A549 (cell line): ENCODE data around the gene DLK2. TPM values are rescaled to one million over a fixed set of nuclear protein-coding genes. Genes with fewer than 3 reads are reported as not detected.
"Not testable (repeated sequence)": the region's sequence is repeated elsewhere in the genome, so short reads cannot be mapped to it uniquely, and the experiment has no call there.

Source experiments
- ATAC-seq, 2 experiments: fragments of 200-7000 bp in 1 of 2; fragments of >200 bp in 1 of 2; cut with Nextera tagmentation in 1 of 2; cut with Tn5 transposase in 1 of 2; 3 replicates each; pipeline versions ENCODE4 v1.8.0 to v1.9.1; 2018 to 2020; ENCODE audit warnings: mild to moderate bottlenecking in 1 of 2, moderate library complexity in 1 of 2
- CTCF ChIA-PET: fragments of 300-600 bp; sonication (Branson Sonifier 250); formaldehyde crosslinking; extraction: SDS; loops from one replicate; lab custom pipeline; 2021; ENCODE audit warnings: antibody characterized with exemption, inconsistent platforms; lab: Yijun Ruan, JAX
- POLR2A ChIA-PET: fragments of 350-600 bp; formaldehyde crosslinking; extraction: SDS; loops from one replicate; lab custom pipeline; 2021; ENCODE audit warnings: antibody characterized with exemption, inconsistent platforms; lab: Yijun Ruan, JAX
- DNase-seq, 2 experiments: peaks; one replicate each; pipeline versions ENCODE4 v3.0.0 to v3.0.0-alpha.2; 2011 to 2016; ENCODE audit warnings: low read depth in 1 of 2, low spot score in 1 of 2
- FAIRE-seq: peaks from 2 replicates; lab custom pipeline; 2011; peaks lifted over from hg19 to GRCh38; lab: Jason Lieb, UNC
- H3K27ac ChIP-seq, 2 experiments: fragments of >200 bp; sonication (Bioruptor Twin); formaldehyde crosslinking; 3 replicates each; pipeline ENCODE4 v1.5.1; 2016 to 2017
- H3K4me1 ChIP-seq: fragments of >200 bp; sonication (Bioruptor Twin); formaldehyde crosslinking; 3 replicates; pipeline ENCODE4 v1.6.1; 2016
- H3K4me2 ChIP-seq: fragments of >200 bp; sonication (Bioruptor Twin); formaldehyde crosslinking; 3 replicates; pipeline ENCODE4 v1.6.1; 2016
- H3K4me3 ChIP-seq: fragments of >200 bp; sonication (Bioruptor Twin); formaldehyde crosslinking; 3 replicates; pipeline ENCODE4 v1.5.1; 2016
- H3K9me3 ChIP-seq: fragments of >200 bp; sonication (Bioruptor Twin); formaldehyde crosslinking; 3 replicates; pipeline ENCODE4 v1.6.1; 2016
- BHLHE40 ChIP-seq: IDR thresholded peaks from 2 replicates; pipeline ENCODE4 v1.6.1; 2012; ENCODE audit warnings: low read depth, low read length, inconsistent platforms
- CBX2 ChIP-seq: fragments of 200-600 bp; sonication (generic); IDR thresholded peaks from 2 replicates; pipeline ENCODE4 v1.6.1; 2016; ENCODE audit warnings: low read depth, mild to moderate bottlenecking, borderline replicate concordance
- CHD2 ChIP-seq: fragments of 150-350 bp; IDR thresholded peaks from 2 replicates; pipeline ENCODE4 v1.6.1; 2014; ENCODE audit warnings: low read length; ENCODE audit not compliant: partially characterized antibody
- EHF ChIP-seq: fragments of 250-450 bp; sonication (Bioruptor Pico); IDR thresholded peaks from 2 replicates; pipeline ENCODE4 v1.5.0; 2020; ENCODE audit warnings: mild to moderate bottlenecking
- EHMT2 ChIP-seq: fragments of 200-600 bp; sonication (generic); IDR thresholded peaks from 2 replicates; pipeline ENCODE4 v1.6.1; 2016; ENCODE audit warnings: antibody characterized with exemption, low read depth, mild to moderate bottlenecking, moderate library complexity
- FOSB ChIP-seq: fragments of 250-450 bp; sonication (Bioruptor Pico); IDR thresholded peaks from 2 replicates; pipeline ENCODE4 v1.5.0; 2020; ENCODE audit warnings: mild to moderate bottlenecking, moderate library complexity
- FOSL2 ChIP-seq, 2 experiments: fragments of 450-650 bp in 1 of 2; fragments of >200 bp in 1 of 2; sonication (Bioruptor Twin) in 1 of 2; formaldehyde crosslinking; IDR thresholded peaks; 2 replicates each; pipeline versions ENCODE4 v1.5.0 to v1.6.1; 2016 to 2020; ENCODE audit warnings: mild to moderate bottlenecking in 1 of 2, moderate library complexity in 1 of 2
- HEYL ChIP-seq: fragments of 250-450 bp; sonication (Bioruptor Pico); IDR thresholded peaks from 2 replicates; pipeline ENCODE4 v1.8.0; 2021; ENCODE audit warnings: mild to moderate bottlenecking, moderate library complexity
- HOXB5 ChIP-seq: fragments of 250-450 bp; sonication (Bioruptor Pico); IDR thresholded peaks from 2 replicates; pipeline ENCODE4 v1.5.0; 2020; ENCODE audit warnings: mild to moderate bottlenecking, moderate library complexity
- JUN ChIP-seq, 2 experiments: fragments of >200 bp; sonication (Bioruptor Twin); formaldehyde crosslinking; IDR thresholded peaks; 2 replicates in 1 of 2; 3 replicates in 1 of 2; pipeline ENCODE4 v1.6.1; 2016 to 2017
- JUNB ChIP-seq: fragments of >200 bp; sonication (Bioruptor Twin); formaldehyde crosslinking; IDR thresholded peaks from 2 replicates; pipeline ENCODE4 v1.6.1; 2016
- KDM1A ChIP-seq: fragments of 200-600 bp; sonication (generic); IDR thresholded peaks from 2 replicates; pipeline ENCODE4 v1.6.1; 2016; ENCODE audit warnings: low read depth, mild to moderate bottlenecking
- KDM5A ChIP-seq: fragments of 200-600 bp; sonication (generic); IDR thresholded peaks from 2 replicates; pipeline ENCODE4 v1.6.1; 2016; ENCODE audit warnings: antibody characterized with exemption, mild to moderate bottlenecking
- MAZ ChIP-seq: fragments of 150-350 bp; IDR thresholded peaks from 2 replicates; pipeline ENCODE4 v1.6.1; 2014; ENCODE audit warnings: antibody characterized with exemption, low read depth, low read length, borderline replicate concordance
- PHF8 ChIP-seq: fragments of 200-600 bp; sonication (generic); IDR thresholded peaks from 2 replicates; pipeline ENCODE4 v1.6.1; 2016; ENCODE audit warnings: low read depth, mild to moderate bottlenecking, antibody characterized with exemption, moderate library complexity, borderline replicate concordance
- POLR2A ChIP-seq: IDR thresholded peaks from 2 replicates; pipeline ENCODE4 v1.6.1; 2012; ENCODE audit warnings: mild to moderate bottlenecking, low read length
- RAD21 ChIP-seq, 2 experiments: fragments of >200 bp in 1 of 2; sonication (Bioruptor Twin) in 1 of 2; formaldehyde crosslinking in 1 of 2; IDR thresholded peaks in 1 of 2; conservative IDR thresholded peaks in 1 of 2; 2 replicates in 1 of 2; 3 replicates in 1 of 2; pipeline ENCODE4 v1.6.1; 2012 to 2018; ENCODE audit warnings: inconsistent platforms in 1 of 2
- RARB ChIP-seq: fragments of 250-450 bp; sonication (Bioruptor Pico); IDR thresholded peaks from 2 replicates; pipeline ENCODE4 v1.8.0; 2021; ENCODE audit warnings: mild to moderate bottlenecking, moderate library complexity
- RCOR1 ChIP-seq: fragments of 150-350 bp; IDR thresholded peaks from 2 replicates; pipeline ENCODE4 v1.6.1; 2014; ENCODE audit warnings: antibody characterized with exemption, low read length, low read depth
- RFX5 ChIP-seq: fragments of 450-650 bp; IDR thresholded peaks from 2 replicates; pipeline ENCODE4 v1.7.1; 2014; ENCODE audit warnings: antibody characterized with exemption, mild to moderate bottlenecking, moderate library complexity
- SMC3 ChIP-seq: fragments of >200 bp; sonication (Bioruptor Twin); formaldehyde crosslinking; IDR thresholded peaks from 3 replicates; pipeline ENCODE4 v1.6.1; 2018; ENCODE audit warnings: inconsistent platforms
- SREBF2 ChIP-seq: fragments of 450-650 bp; IDR thresholded peaks from 2 replicates; pipeline ENCODE4 v1.6.1; 2014; ENCODE audit warnings: mild to moderate bottlenecking, moderate library complexity
- TFCP2L1 ChIP-seq: fragments of 250-450 bp; sonication (Bioruptor Pico); IDR thresholded peaks from 2 replicates; pipeline ENCODE4 v1.5.0; 2021; ENCODE audit warnings: mild to moderate bottlenecking
- ZSCAN20 ChIP-seq: fragments of 250-450 bp; sonication (Bioruptor Pico); IDR thresholded peaks from 2 replicates; pipeline ENCODE4 v1.8.0; 2022; ENCODE audit warnings: mild to moderate bottlenecking, moderate library complexity
- WGBS: methylation state at CpG from one replicate; pipeline ENCODE4 v1.1.6; 2017; ENCODE audit errors: missing lambda C conversion rate; 5-methylcytosine and 5-hydroxymethylcytosine counted together
- polyA plus RNA-seq, 4 experiments: library from polyadenylated mRNA; depleted of rRNA in 3 of 4; stranded (reverse); fragments of >200 nt; fragmentation: RNase III in 1 of 4; extraction: RNeasy Plus Mini Kit Qiagen cat#74134 plus additional on column Dnase treatment in 1 of 4; gene quantifications; 2 replicates in 3 of 4; 3 replicates in 1 of 4; pipeline ENCODE4 v1.2.3, GENCODE V29; 2011 to 2017
- TF ChIP-seq, protein P1 (sequence below): IDR thresholded peaks from 2 replicates; pipeline ENCODE4 v1.6.1; 2012
- TF ChIP-seq, protein P2 (sequence below): fragments of 250-450 bp; sonication (Bioruptor Pico); IDR thresholded peaks from 2 replicates; pipeline ENCODE4 v1.5.0; 2020; ENCODE audit warnings: low read depth, mild to moderate bottlenecking, moderate library complexity
- TF ChIP-seq, protein P3 (sequence below): fragments of 200-600 bp; sonication (generic); IDR thresholded peaks from 2 replicates; pipeline ENCODE4 v1.6.1; 2016; ENCODE audit warnings: antibody characterized with exemption, mild to moderate bottlenecking, moderate library complexity

Gene DLK2
- polyA plus RNA-seq, 2 of the 4 experiments (the other 2 are of a cell fraction): 2.5 to 2.9 TPM

DNA sequence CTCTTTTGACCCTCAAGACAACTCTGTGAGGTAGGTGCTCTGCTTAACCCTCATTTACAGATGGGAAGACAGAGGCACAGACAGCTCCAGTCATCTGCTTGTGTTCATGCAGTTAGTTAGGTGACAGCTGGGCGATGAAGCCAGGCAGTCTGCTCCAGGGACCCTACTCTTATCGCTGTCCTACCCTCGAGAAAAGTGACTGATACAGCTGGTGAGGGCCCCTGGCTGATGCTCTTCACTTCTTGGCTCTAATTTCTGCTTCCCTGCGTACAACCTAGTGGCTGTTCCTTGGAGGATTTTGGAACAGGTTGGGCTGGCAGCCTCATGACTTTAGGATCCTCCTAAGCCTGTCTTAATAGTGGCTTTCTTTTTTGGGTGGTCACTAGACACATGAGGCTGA is 12.9 kb upstream of the DLK2 start:
- ChIA-PET POLR2A (no interaction called here), CTCF (interaction anchor here (1.1 kb wide), 1 partner anchor 9 kb away, joined by 3 read pairs; no protein-coding TSS in a partner anchor)
- no peak for TF ChIP-seq FOSL2 (IDR thresholded peaks at IDR 0.05)
- no peak for TF ChIP-seq FOSL2 (CRISPR knock-in tag; IDR thresholded peaks at IDR 0.05)
- TF ChIP-seq TFCP2L1 (CRISPR knock-in tag): no peak
- no peak for TF ChIP-seq CHD2
- no peak for TF ChIP-seq RCOR1
- TF ChIP-seq ZSCAN20 (CRISPR knock-in tag): no peak
- no peak for TF ChIP-seq JUN (IDR thresholded peaks at IDR 0.05)
- no peak for TF ChIP-seq HEYL (CRISPR knock-in tag)
- no peak for TF ChIP-seq RARB
- TF ChIP-seq EHMT2: no peak
- TF ChIP-seq RAD21 (conservative IDR thresholded peaks at IDR 0.05 in 1 of 2, IDR thresholded peaks at IDR 0.05 in 1 of 2): no peak
- TF ChIP-seq RFX5: no peak
- no peak for TF ChIP-seq EHF
- TF ChIP-seq PHF8: no peak
- no peak for TF ChIP-seq BHLHE40
- no peak overlapping the region for H3K27ac ChIP-seq
- H3K9me3 ChIP-seq: no peaks in the 10 kb centered on the region
- no peak overlapping the region for H3K4me2 ChIP-seq
- no peak overlapping the region for H3K4me3 ChIP-seq
- ATAC-seq (0 out of 6 replicates have a peak, but pooled peaks of 1 of the 2 experiments have one; percentile 42), FAIRE-seq (no peak), DNase-seq (no peak)
- no peaks in the 10 kb centered on the region for H3K4me1 ChIP-seq
- 39% methylated on average over 4 of the region's 4 CpGs for WGBS

DNA sequence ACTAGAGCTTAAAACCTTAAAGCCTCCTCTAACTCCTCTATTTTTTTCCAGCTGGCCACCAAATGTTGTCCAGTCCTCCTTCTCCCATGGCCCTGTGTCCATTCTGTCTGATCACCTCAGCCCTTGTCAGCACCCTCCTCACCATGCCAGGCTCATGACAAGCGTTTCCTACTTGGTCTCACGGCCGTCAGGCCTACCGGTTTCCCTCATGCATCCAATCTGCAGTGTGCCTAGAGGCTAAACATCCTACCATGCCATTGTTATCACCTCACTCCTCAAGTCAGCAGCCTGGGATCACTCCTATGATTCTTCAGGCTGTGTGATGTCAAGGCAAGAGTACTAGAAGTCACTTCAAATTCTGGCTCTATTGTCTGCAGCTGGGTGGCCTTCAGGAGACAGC is 12.4 kb upstream of the DLK2 start:
- DNase-seq (no peak), ATAC-seq (no peak; a peak in 1 of 6 replicates), FAIRE-seq (no peak)
- Histone ChIP-seq H3K4me1 (no peaks in the 10 kb centered on the region), H3K4me2 (no peak overlapping the region), H3K9me3 (no peaks in the 10 kb centered on the region), H3K4me3 (no peak overlapping the region), H3K27ac (no peak overlapping the region)
- 50% methylated on average over 4 of the region's 4 CpGs for WGBS
- ChIA-PET CTCF (interaction anchor here (0.9 to 1.2 kb wide), 3 partner anchors 9 to 40 kb away, joined by 3 read pairs; no protein-coding TSS in a partner anchor), POLR2A (no interaction called here)
- TF ChIP-seq KDM1A (no peak), POLR2A (no peak), HEYL (CRISPR knock-in tag) (no peak)
- TF ChIP-seq, protein P1, sequence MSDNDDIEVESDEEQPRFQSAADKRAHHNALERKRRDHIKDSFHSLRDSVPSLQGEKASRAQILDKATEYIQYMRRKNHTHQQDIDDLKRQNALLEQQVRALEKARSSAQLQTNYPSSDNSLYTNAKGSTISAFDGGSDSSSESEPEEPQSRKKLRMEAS: no peak

DNA sequence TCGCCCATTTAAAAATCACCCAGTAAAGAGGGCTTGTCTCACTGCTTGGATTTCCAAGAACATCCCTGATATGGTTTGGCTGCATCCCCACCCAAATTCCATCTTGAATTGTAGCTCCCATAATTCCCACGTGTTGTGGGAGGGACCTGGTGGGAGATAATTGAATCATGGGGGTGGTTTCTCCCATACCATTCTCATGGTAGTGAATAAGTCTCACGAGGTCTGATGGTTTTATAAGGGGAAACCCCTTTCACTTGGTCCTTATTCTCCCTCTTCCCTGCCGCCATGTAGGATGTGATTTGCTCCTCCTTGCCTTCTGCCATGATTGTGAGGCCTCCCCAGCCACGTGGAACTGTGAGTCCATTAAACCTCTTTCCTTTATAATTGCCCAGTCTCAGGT is 11.9 kb upstream of the DLK2 start:
- H3K9me3 ChIP-seq, POLR2A ChIA-PET, H3K27ac ChIP-seq, H3K4me3 ChIP-seq, H3K4me2 ChIP-seq, FAIRE-seq, ATAC-seq, H3K4me1 ChIP-seq, DNase-seq: not testable (repeated sequence)
- WGBS: 49% methylated on average over 5 of the region's 5 CpGs
- CTCF ChIA-PET: interaction anchor here (0.7 to 1.2 kb wide), 4 partner anchors 8 to 40 kb away, joined by 3 read pairs; no protein-coding TSS in a partner anchor

DNA sequence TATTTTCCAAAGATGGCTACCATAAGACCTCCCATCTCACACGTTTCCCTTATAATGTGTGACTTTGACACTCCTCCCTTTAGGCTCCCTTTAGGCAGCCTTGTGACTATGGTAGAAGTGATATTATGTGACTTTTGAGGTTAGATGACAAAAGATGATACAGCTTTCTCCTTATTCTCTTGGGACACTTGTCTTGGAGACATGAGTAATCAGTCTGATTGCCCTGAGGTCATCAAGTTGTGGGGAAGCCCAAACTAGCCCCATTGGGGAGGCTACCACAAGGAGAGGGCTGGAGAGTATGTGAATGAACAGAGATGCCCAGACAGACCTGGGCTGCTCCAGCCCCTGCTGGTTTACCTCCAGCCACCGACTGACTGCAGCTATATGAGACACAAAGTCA is 10.6 kb upstream of the DLK2 start:
- CTCF ChIA-PET: interaction anchor here (1.7 kb wide), 1 partner anchor 10 kb away, joined by 6 read pairs; the partner anchor contains the start of gene DLK2
- Histone ChIP-seq H3K4me2 (no peak overlapping the region), H3K27ac (no peak overlapping the region), H3K4me3 (no peak overlapping the region), H3K9me3 (no peaks in the 10 kb centered on the region), H3K4me1 (no peaks in the 10 kb centered on the region)
- TF ChIP-seq EHMT2 (no peak), CBX2 (no peak), JUNB (no peak), PHF8 (no peak), MAZ (no peak), RAD21 (conservative IDR thresholded peaks at IDR 0.05 in 1 of 2, IDR thresholded peaks at IDR 0.05 in 1 of 2) (no peak), HEYL (CRISPR knock-in tag) (no peak), KDM5A (no peak), RARB (no peak), RCOR1 (no peak), HOXB5 (CRISPR knock-in tag) (no peak), FOSB (CRISPR knock-in tag) (no peak), SMC3 (no peak), SREBF2 (no peak)
- TF ChIP-seq, protein P2, sequence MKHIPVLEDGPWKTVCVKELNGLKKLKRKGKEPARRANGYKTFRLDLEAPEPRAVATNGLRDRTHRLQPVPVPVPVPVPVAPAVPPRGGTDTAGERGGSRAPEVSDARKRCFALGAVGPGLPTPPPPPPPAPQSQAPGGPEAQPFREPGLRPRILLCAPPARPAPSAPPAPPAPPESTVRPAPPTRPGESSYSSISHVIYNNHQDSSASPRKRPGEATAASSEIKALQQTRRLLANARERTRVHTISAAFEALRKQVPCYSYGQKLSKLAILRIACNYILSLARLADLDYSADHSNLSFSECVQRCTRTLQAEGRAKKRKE: no peak
- TF ChIP-seq, protein P3, sequence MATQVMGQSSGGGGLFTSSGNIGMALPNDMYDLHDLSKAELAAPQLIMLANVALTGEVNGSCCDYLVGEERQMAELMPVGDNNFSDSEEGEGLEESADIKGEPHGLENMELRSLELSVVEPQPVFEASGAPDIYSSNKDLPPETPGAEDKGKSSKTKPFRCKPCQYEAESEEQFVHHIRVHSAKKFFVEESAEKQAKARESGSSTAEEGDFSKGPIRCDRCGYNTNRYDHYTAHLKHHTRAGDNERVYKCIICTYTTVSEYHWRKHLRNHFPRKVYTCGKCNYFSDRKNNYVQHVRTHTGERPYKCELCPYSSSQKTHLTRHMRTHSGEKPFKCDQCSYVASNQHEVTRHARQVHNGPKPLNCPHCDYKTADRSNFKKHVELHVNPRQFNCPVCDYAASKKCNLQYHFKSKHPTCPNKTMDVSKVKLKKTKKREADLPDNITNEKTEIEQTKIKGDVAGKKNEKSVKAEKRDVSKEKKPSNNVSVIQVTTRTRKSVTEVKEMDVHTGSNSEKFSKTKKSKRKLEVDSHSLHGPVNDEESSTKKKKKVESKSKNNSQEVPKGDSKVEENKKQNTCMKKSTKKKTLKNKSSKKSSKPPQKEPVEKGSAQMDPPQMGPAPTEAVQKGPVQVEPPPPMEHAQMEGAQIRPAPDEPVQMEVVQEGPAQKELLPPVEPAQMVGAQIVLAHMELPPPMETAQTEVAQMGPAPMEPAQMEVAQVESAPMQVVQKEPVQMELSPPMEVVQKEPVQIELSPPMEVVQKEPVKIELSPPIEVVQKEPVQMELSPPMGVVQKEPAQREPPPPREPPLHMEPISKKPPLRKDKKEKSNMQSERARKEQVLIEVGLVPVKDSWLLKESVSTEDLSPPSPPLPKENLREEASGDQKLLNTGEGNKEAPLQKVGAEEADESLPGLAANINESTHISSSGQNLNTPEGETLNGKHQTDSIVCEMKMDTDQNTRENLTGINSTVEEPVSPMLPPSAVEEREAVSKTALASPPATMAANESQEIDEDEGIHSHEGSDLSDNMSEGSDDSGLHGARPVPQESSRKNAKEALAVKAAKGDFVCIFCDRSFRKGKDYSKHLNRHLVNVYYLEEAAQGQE: no peak
- POLR2A ChIA-PET: no interaction called here
- ATAC-seq: 0 out of 6 replicates have a peak, but pooled peaks of 1 of the 2 experiments have one; percentile 28
- DNase-seq: no peak
- 77% methylated on average over 1 of the region's 2 CpGs for WGBS
- no peak for FAIRE-seq
